K562 (cell line): ENCODE measurements around the gene PKIB. TPM values are rescaled to one million over a fixed set of nuclear protein-coding genes. Genes with fewer than 3 reads are reported as not detected.

ENCODE experiments used
- ATAC-seq: fragments of 200-7000 bp; cut with Tn5 transposase; 3 replicates; pipeline ENCODE4 v1.9.1; 2020; ENCODE audit warnings: moderate library complexity
- BruUV-seq: library from RNA; stranded (reverse); fragments of 400-500 nt; replicated peaks from 2 replicates; lab custom pipeline; 2021; lab: Mats Ljungman, UMichigan
- CTCF ChIA-PET: fragments of 300-600 bp; formaldehyde crosslinking; extraction: SDS; loops from one replicate; lab custom pipeline; 2021; ENCODE audit warnings: low intra/inter-chr PET ratio; lab: Yijun Ruan, JAX
- POLR2A ChIA-PET: fragments of 300-600, 350-650 bp; sonication (Branson Sonifier 250); formaldehyde crosslinking; extraction: SDS; loops from one replicate; lab custom pipeline; 2021; ENCODE audit warnings: antibody characterized with exemption, inconsistent platforms; lab: Yijun Ruan, JAX
- DNase-seq, 4 experiments: peaks; one replicate each; pipeline versions ENCODE4 v3.0.0 to v3.0.0-alpha.2; 2011 to 2018; ENCODE audit warnings: low spot score in 3 of 4, mixed read lengths in 3 of 4; ENCODE audit errors: extremely low read depth in 1 of 4
- FAIRE-seq: peaks from 2 replicates; lab custom pipeline; 2011; peaks lifted over from hg19 to GRCh38; lab: Jason Lieb, UNC
- H2AFZ ChIP-seq: 2 replicates; pipeline ENCODE4 v1.6.0; 2011; ENCODE audit warnings: low read depth, low read length, control low read depth, inconsistent platforms
- H3K27ac ChIP-seq: fragments of 200-600 bp; 3 replicates; pipeline ENCODE4 v1.8.0; 2011; ENCODE audit warnings: low read depth, mild to moderate bottlenecking, control low read depth, inconsistent platforms, low read length, moderate library complexity, mixed read lengths; ENCODE audit errors: extremely low read depth
- H3K27me3 ChIP-seq, 2 experiments: fragments of 300-600 bp in 1 of 2; 2 replicates in 1 of 2; 3 replicates in 1 of 2; pipeline versions ENCODE4 v1.6.0 to v1.8.0; 2011; ENCODE audit warnings: inconsistent platforms in 2 of 2, low read length in 2 of 2, mild to moderate bottlenecking in 1 of 2, mixed read lengths in 1 of 2, moderate library complexity in 1 of 2; ENCODE audit not compliant: control insufficient read depth in 2 of 2, insufficient read depth in 2 of 2
- H3K36me3 ChIP-seq: fragments of 300-600 bp; 3 replicates; pipeline ENCODE4 v1.8.0; 2011; ENCODE audit warnings: mild to moderate bottlenecking, low read length, inconsistent platforms; ENCODE audit not compliant: control insufficient read depth, insufficient read depth
- H3K4me1 ChIP-seq, 2 experiments: fragments of 200-600 bp in 1 of 2; replicated peaks in 1 of 2; 2 replicates in 1 of 2; 3 replicates in 1 of 2; pipeline versions ENCODE4 v1.5.1 to v1.8.0; 2011; ENCODE audit warnings: inconsistent platforms in 2 of 2, low read length in 2 of 2, mild to moderate bottlenecking in 1 of 2, mixed read lengths in 1 of 2, moderate library complexity in 1 of 2; ENCODE audit not compliant: control insufficient read depth in 2 of 2, insufficient read depth in 2 of 2
- H3K4me2 ChIP-seq: 2 replicates; pipeline ENCODE4 v1.6.1; 2011; ENCODE audit warnings: low read length, control low read depth, inconsistent platforms, mixed read lengths; ENCODE audit not compliant: insufficient read depth
- H3K4me3 ChIP-seq: fragments of 200-600 bp; sonication (generic), shearing (Covaris generic); 2 replicates; pipeline ENCODE4 v1.5.1; 2016; ENCODE audit warnings: control low read depth, inconsistent platforms
- H3K79me2 ChIP-seq: fragments of 200-600 bp; 3 replicates; pipeline ENCODE4 v1.8.0; 2011; ENCODE audit warnings: low read length, inconsistent platforms; ENCODE audit not compliant: control insufficient read depth, insufficient read depth
- H3K9ac ChIP-seq, 2 experiments: 2 replicates each; pipeline versions ENCODE4 v1.6.0 to v1.6.1; 2011; ENCODE audit warnings: low read depth in 2 of 2, low read length in 2 of 2, control low read depth in 1 of 2, inconsistent platforms in 1 of 2, mild to moderate bottlenecking in 1 of 2, mixed read lengths in 1 of 2; ENCODE audit not compliant: insufficient read depth in 1 of 2
- H3K9me1 ChIP-seq: one replicate; pipeline ENCODE4 v1.6.0; 2011; ENCODE audit warnings: inconsistent platforms, mild to moderate bottlenecking, low read length, moderate library complexity; ENCODE audit not compliant: control insufficient read depth, insufficient read depth
- H3K9me3 ChIP-seq: replicated peaks from 2 replicates; pipeline ENCODE4 v1.5.1; 2011; ENCODE audit warnings: low read depth, low read length, inconsistent platforms; ENCODE audit not compliant: control insufficient read depth, insufficient read depth
- H4K20me1 ChIP-seq: replicated peaks from 2 replicates; pipeline ENCODE4 v1.6.1; 2011; ENCODE audit warnings: low read length, inconsistent platforms, mixed read lengths; ENCODE audit not compliant: control insufficient read depth, insufficient read depth
- CBFA2T2 ChIP-seq: fragments of 450-650 bp; conservative IDR thresholded peaks from 2 replicates; pipeline ENCODE4 v1.6.1; 2017; ENCODE audit warnings: mild to moderate bottlenecking
- E2F5 ChIP-seq: sonication (generic); formaldehyde crosslinking; IDR thresholded peaks from 2 replicates; pipeline ENCODE4 v1.8.0; 2022; ENCODE audit warnings: mild to moderate bottlenecking, missing genetic modification reagents
- ETV1 ChIP-seq: fragments of 450-650 bp; conservative IDR thresholded peaks from 2 replicates; pipeline ENCODE4 v1.6.1; 2016; ENCODE audit warnings: missing genetic modification characterization, control low read depth, low read depth, missing compliant biosample characterization
- FOS ChIP-seq: IDR thresholded peaks from 3 replicates; pipeline ENCODE4 v1.6.1; 2011; ENCODE audit not compliant: insufficient read length; ENCODE audit errors: extremely low read depth
- PCBP2 ChIP-seq: fragments of 200-400 bp; formaldehyde crosslinking; IDR thresholded peaks from 2 replicates; pipeline ENCODE4 v1.6.1; 2018; ENCODE audit warnings: low read length, low read depth, mild to moderate bottlenecking, moderate library complexity; ENCODE audit not compliant: poor library complexity, severe bottlenecking
- TOE1 ChIP-seq, 2 experiments: fragments of 450-650 bp in 1 of 2; sonication (generic) in 1 of 2; formaldehyde crosslinking in 1 of 2; IDR thresholded peaks; 2 replicates each; pipeline versions ENCODE4 v1.7.1 to v1.8.0; 2016 to 2022; ENCODE audit warnings: borderline replicate concordance in 2 of 2, mild to moderate bottlenecking in 2 of 2, antibody characterized with exemption in 1 of 2, inconsistent platforms in 1 of 2, low read depth in 1 of 2, missing genetic modification reagents in 1 of 2, moderate library complexity in 1 of 2
- ZNF143 ChIP-seq: sonication (generic); formaldehyde crosslinking; IDR thresholded peaks from 2 replicates; pipeline ENCODE4 v1.9.0; 2022; ENCODE audit warnings: mild to moderate bottlenecking, missing genetic modification reagents
- WGBS: fragments of 100-300 bp; shearing (Covaris generic); methylation state at CpG from one replicate; pipeline ENCODE4 v1.1.6; 2016; ENCODE audit warnings: low coverage, mixed read lengths; ENCODE audit not compliant: insufficient coverage; ENCODE audit errors: missing lambda C conversion rate; 5-methylcytosine and 5-hydroxymethylcytosine counted together
- in situ Hi-C: fragments of 300-500 bp; cut with MboI; formaldehyde crosslinking; loops from 4 replicates; pipeline ENCODE4 v1.15.0; 2018; ENCODE audit warnings: inconsistent platforms, mixed read lengths
- intact Hi-C: fragments of 100-400 bp; cut with micrococcal nuclease; formaldehyde crosslinking; loops from 2 replicates; pipeline ENCODE4 v1.14.2; 2022
- polyA plus RNA-seq, 8 experiments: library from polyadenylated mRNA; depleted of rRNA in 4 of 8; stranded (reverse) in 5 of 8; unstranded in 3 of 8; fragments of >200 nt; fragmentation: Nextera tagmentation in 2 of 8; fragmentation: Illumina TruSeq in 1 of 8; extraction: Ambion mirVana in 2 of 8; extraction: Trizol in 1 of 8; gene quantifications; 2 replicates each; pipeline versions ENCODE4 v1.2.1 to v1.2.3, GENCODE V29; 2011 to 2014; ENCODE audit warnings: inconsistent platforms in 1 of 8, missing spikeins in 1 of 8
- total RNA-seq, 7 experiments: library from RNA; depleted of rRNA in 6 of 7; stranded (reverse); fragments of >200 nt in 6 of 7; fragmentation: Illumina TruSeq in 2 of 7; extraction: Trizol in 2 of 7; gene quantifications; 2 replicates each; pipeline versions ENCODE4 v1.2.1 to v1.2.3, GENCODE V29; 2011 to 2021; ENCODE audit warnings: low replicate concordance in 1 of 7
- TF ChIP-seq, protein P1 (sequence below): IDR thresholded peaks from 2 replicates; pipeline ENCODE4 v1.6.1; 2014; ENCODE audit warnings: antibody characterized with exemption

The PKIB gene
- total and polyA plus RNA-seq, 9 of the 15 experiments (the other 6 are each of a cell fraction or from before 2014, with no cell fraction given) = 14.8 to 37.5 (median 27.4) TPM

- TF ChIP-seq TOE1 (IDR thresholded peaks at IDR 0.05; ENCODE audit: borderline replicate concordance) (no peak), TOE1 (CRISPR knock-in tag; IDR thresholded peaks at IDR 0.05; ENCODE audit: borderline replicate concordance, low read depth) (no peak), CBFA2T2 (no peak)
- TF ChIP-seq, protein P1, sequence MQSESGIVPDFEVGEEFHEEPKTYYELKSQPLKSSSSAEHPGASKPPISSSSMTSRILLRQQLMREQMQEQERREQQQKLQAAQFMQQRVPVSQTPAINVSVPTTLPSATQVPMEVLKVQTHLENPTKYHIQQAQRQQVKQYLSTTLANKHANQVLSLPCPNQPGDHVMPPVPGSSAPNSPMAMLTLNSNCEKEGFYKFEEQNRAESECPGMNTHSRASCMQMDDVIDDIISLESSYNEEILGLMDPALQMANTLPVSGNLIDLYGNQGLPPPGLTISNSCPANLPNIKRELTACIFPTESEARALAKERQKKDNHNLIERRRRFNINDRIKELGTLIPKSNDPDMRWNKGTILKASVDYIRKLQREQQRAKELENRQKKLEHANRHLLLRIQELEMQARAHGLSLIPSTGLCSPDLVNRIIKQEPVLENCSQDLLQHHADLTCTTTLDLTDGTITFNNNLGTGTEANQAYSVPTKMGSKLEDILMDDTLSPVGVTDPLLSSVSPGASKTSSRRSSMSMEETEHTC = no peak
Measured at GRCh38 chr6:122751326-122751725, 141.1 kb downstream of the PKIB start (continued).

DNA sequence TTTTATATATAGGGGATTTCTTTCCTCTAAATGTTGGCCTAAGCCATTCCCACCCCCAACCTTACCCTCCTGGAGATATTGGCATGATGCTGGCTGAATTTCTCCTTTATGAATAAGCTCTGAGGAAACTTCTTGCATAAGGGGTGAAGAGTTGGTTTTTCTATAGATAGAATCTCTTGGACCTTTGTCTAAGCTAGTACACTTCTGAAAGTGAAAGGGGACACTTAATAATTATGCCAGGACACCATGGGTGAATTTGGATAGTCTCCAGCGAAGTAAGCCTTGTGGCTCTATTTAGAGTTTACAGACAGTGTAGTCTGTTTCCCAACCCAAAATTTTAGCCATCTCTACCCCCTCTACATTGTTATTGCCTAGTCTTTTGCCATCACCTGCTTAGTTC, 142.3 kb downstream of the PKIB start:
- Histone ChIP-seq H3K27me3 (no peaks in the 10 kb centered on the region), H3K4me1 (no peaks in the 10 kb centered on the region), H2AFZ (no peak overlapping the region), H3K79me2 (no peaks in the 10 kb centered on the region), H3K27ac (no peak overlapping the region), H3K36me3 (no peaks in the 10 kb centered on the region), H3K9me1 (no peaks in the 10 kb centered on the region), H3K4me2 (no peak overlapping the region), H3K4me3 (no peak overlapping the region), H3K9me3 (no peaks in the 10 kb centered on the region), H4K20me1 (no peaks in the 10 kb centered on the region), H3K9ac (no peak overlapping the region)
- FAIRE-seq = no peak
- TF ChIP-seq ETV1 (tag) = no peak
- TF ChIP-seq PCBP2 = no peak
- no peak for TF ChIP-seq E2F5
- no peak for TF ChIP-seq ZNF143
- no peak for TF ChIP-seq FOS
- CTCF ChIA-PET = no interaction called here
- in situ Hi-C loops (no loop called here), intact Hi-C loops (no loop called here)
- WGBS = 0% methylated on average over 1 of the region's 1 CpG
- POLR2A ChIA-PET = no interaction called here
- DNase-seq = no peak
- no peak for ATAC-seq
- no TSS peak for BruUV-seq
